ENCODE measurements around the gene KRT77. TPM values are rescaled to one million over a fixed set of nuclear protein-coding genes. Genes with fewer than 3 reads are reported as not detected.

The KRT77 gene
- total and polyA plus RNA-seq, 4 donors, result 0.06 to 2.2 (median 0.19) TPM

DNA sequence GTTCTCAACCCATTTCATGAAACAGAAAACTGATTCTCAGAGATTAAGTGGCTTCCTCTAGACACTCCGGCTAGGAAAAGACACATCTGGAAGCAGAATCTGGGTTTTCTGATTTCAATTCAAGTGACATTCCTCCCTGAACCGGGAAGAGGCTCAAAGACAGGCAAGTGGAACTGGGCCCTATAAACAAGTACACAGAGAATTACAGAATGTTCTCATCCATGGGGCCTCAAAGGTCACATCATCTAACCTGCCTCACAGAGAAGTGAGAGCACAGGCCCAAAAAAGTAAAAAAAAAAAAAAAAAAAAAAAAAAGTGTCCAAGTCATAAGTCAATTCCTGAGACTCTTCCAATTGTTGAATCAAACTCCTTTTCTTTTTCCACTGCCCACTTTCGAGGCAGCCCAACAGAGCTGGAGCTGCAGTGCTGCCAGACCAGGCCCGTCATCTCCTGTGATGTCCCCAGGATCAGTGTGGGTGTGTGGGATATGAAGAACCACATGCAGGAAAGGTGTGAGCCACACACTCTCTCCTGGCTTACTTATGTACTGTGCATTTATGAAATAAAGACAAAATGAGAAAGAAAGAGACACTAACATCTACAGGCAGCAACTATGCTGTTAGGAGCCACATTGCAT lies 20.3 kb downstream of the KRT77 start:
- WGBS (ENCODE audit: insufficient coverage), result 76% methylated on average over 3 of the region's 4 CpGs
- Histone ChIP-seq H3K27me3 (ENCODE audit: control insufficient read depth, insufficient read depth, low read length) (no peaks in the 10 kb centered on the region), H3K36me3 (ENCODE audit: control insufficient read depth, insufficient read depth, low read length) (no peaks in the 10 kb centered on the region), H3K4me3 (ENCODE audit: low read depth, low read length) (no peak overlapping the region), H3K9me3 (ENCODE audit: control insufficient read depth, insufficient read depth, low read length) (no peaks in the 10 kb centered on the region), H3K27ac (ENCODE audit: low read depth, low read length) (no peak overlapping the region), H3K4me1 (ENCODE audit: control insufficient read depth, insufficient read depth, low read length) (no peaks in the 10 kb centered on the region)
- DNase-seq (ENCODE audit: low read depth in 4 of 6, low spot score in 6 of 6), result no peak

DNA sequence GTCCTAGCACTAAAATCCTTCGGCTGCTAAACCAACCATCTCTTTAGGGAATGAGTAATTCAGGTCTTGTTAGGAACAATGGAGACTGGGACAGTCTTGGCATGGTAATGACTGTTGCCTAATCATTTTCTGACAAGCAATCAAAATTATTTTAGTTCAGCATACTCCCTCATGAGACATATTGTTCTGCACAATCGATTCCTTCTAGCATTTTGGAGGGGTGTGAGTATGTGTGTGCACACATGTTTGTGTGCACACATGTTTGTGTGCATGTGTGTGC lies 21.0 kb downstream of the KRT77 start:
- Histone ChIP-seq H3K9me3 (ENCODE audit: control insufficient read depth, insufficient read depth, low read length) (no peaks in the 10 kb centered on the region), H3K27ac (ENCODE audit: low read depth, low read length) (no peak overlapping the region), H3K27me3 (ENCODE audit: control insufficient read depth, insufficient read depth, low read length) (no peaks in the 10 kb centered on the region), H3K4me3 (ENCODE audit: low read depth, low read length) (no peak overlapping the region), H3K36me3 (ENCODE audit: control insufficient read depth, insufficient read depth, low read length) (no peaks in the 10 kb centered on the region), H3K4me1 (ENCODE audit: control insufficient read depth, insufficient read depth, low read length) (no peaks in the 10 kb centered on the region)
- DNase-seq (ENCODE audit: low read depth in 4 of 6, low spot score in 6 of 6), result no peak
- WGBS (ENCODE audit: insufficient coverage), result no CpG with 5 or more reads among the region's 2 CpGs

DNA sequence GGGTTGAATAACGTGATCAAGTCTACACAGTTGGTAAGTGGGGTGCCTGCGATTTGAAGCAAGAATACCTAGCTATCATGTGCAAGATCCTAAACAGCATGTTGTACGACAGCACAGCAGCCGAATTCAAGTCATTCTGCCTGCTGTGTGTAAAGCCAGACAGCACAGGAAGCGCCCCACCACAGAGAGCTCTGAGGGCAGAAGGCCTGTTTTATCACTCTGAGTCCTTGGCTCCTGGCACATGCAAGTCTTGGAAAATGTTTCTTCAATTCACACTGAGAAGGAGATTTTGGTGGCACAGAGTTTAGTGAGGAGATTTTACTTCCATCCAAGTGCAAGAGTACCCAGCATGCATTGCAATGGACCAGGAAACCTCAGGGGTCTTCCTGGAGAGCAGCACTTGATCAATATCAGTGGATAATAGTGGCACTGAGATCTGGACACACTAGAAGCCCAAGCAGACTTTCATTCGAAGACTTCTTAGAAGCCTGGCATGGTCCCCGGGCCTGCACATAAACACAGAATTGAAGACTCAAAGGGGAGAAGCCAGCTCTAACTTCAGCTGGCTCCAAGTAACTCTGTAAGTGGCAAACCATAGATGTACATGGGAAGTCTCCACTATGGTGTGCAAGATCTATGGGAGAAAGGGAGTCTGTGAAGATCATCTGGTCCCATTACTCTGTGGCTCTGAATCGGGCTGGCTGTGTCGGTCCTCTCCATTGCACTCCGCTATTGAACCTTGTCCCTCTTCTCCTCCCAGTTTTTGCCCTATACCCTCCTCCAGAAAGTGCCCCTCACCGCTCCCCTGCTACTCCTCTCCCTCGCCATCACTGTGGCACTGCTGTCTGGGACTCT lies 21.6 kb downstream of the KRT77 start:
- no peak for DNase-seq (ENCODE audit: low read depth in 4 of 6, low spot score in 6 of 6)
- WGBS (ENCODE audit: insufficient coverage), result 84% methylated on average over 6 of the region's 12 CpGs

DNA sequence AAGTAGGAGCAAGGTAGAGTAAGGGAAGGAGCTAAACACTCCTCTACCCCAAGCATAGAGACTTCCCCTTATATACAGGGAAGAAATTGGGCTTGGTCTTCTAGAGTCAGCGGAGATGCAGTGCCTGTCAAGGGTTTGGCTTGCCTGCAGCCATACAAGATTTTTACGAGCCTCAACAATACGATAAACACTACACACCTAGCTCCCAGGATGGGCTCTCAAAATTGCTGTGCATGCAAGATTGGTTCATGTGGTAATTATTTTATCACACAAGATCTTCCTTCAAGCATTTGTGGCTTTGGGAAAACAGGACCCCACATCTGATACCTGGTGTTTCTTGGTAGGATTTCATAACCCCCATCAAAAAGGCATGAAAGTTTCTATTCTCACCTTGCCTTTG lies 23.0 kb downstream of the KRT77 start, which contains the start of gene KRT1:
Gene KRT1 (minus strand): TSS at position 45 of the 400 bp plus-strand sequence. CDS start 59 bp downstream, outside the sequence.
- Histone ChIP-seq H3K4me3 (ENCODE audit: low read depth, low read length) (no peak within 1 kb of the TSS), H3K27ac (ENCODE audit: low read depth, low read length) (no peak within 1 kb of the TSS), H3K4me1 (ENCODE audit: control insufficient read depth, insufficient read depth, low read length) (no peaks in the 10 kb centered on the region), H3K36me3 (ENCODE audit: control insufficient read depth, insufficient read depth, low read length) (no peaks in the 10 kb centered on the region), H3K9me3 (ENCODE audit: control insufficient read depth, insufficient read depth, low read length) (no peaks in the 10 kb centered on the region), H3K27me3 (ENCODE audit: control insufficient read depth, insufficient read depth, low read length) (no peaks in the 10 kb centered on the region)
- no peak for DNase-seq (ENCODE audit: low read depth in 4 of 6, low spot score in 6 of 6)
- WGBS (ENCODE audit: insufficient coverage), result no CpG with 5 or more reads among the region's 3 CpGs

More for the DNA sequence above, 21.6 kb downstream of the KRT77 start:
- Histone ChIP-seq H3K27me3 (ENCODE audit: control insufficient read depth, insufficient read depth, low read length) (no peaks in the 10 kb centered on the region), H3K27ac (ENCODE audit: low read depth, low read length) (no peak overlapping the region), H3K4me3 (ENCODE audit: low read depth, low read length) (no peak overlapping the region), H3K36me3 (ENCODE audit: control insufficient read depth, insufficient read depth, low read length) (no peaks in the 10 kb centered on the region), H3K4me1 (ENCODE audit: control insufficient read depth, insufficient read depth, low read length) (no peaks in the 10 kb centered on the region), H3K9me3 (ENCODE audit: control insufficient read depth, insufficient read depth, low read length) (no peaks in the 10 kb centered on the region)

DNA sequence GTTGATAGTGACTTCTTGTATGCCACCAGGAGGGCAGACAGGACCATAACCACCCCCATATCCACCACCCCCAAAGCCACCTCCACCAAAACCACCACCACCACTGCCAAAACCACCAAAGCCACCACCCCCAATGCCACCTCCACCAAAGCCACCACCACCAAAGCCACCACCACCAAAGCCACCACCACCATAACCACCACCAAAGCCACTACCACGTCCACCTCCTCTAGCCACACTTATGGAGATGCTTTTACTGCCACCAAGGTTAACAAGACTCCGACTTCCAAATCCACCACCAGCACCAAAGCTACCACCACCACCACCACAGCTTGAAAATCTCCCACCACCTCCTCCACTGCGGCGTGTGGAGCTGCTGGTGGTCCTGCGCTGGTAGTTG lies 23.4 kb downstream of the KRT77 start:
- 84% methylated on average over 2 of the region's 5 CpGs for WGBS (ENCODE audit: insufficient coverage)
- DNase-seq (ENCODE audit: low read depth in 4 of 6, low spot score in 6 of 6), result no peak

DNA sequence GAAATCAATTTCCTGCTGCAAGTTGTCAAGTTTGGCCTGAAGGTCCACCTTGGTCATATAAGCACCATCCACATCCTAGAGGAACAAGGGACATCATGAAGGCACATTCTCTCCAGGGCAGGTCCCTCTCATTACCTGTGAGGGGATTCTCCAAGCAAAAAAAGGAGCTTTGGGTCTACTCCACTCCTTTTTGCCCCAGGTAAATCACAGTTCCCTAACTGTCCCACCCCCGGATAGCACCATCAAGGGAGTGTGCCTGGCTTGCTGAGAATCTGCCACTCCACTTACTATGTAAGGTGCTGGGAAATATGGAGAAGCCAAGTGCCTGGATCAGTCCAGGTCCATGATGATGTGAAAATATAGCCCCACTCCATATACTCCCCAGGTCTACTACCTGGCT lies 25.7 kb downstream of the KRT77 start:
- no CpG with 5 or more reads among the region's 1 CpG for WGBS (ENCODE audit: insufficient coverage)
- Histone ChIP-seq H3K27me3 (ENCODE audit: control insufficient read depth, insufficient read depth, low read length) (no peaks in the 10 kb centered on the region), H3K27ac (ENCODE audit: low read depth, low read length) (no peak overlapping the region), H3K9me3 (ENCODE audit: control insufficient read depth, insufficient read depth, low read length) (no peaks in the 10 kb centered on the region), H3K36me3 (ENCODE audit: control insufficient read depth, insufficient read depth, low read length) (no peaks in the 10 kb centered on the region), H3K4me3 (ENCODE audit: low read depth, low read length) (no peak overlapping the region), H3K4me1 (ENCODE audit: control insufficient read depth, insufficient read depth, low read length) (no peaks in the 10 kb centered on the region)
- DNase-seq (ENCODE audit: low read depth in 4 of 6, low spot score in 6 of 6), result no peak

More for the DNA sequence above, 23.4 kb downstream of the KRT77 start:
- Histone ChIP-seq H3K27me3 (ENCODE audit: control insufficient read depth, insufficient read depth, low read length) (no peaks in the 10 kb centered on the region), H3K4me1 (ENCODE audit: control insufficient read depth, insufficient read depth, low read length) (no peaks in the 10 kb centered on the region), H3K27ac (ENCODE audit: low read depth, low read length) (no peak overlapping the region), H3K4me3 (ENCODE audit: low read depth, low read length) (no peak overlapping the region), H3K36me3 (ENCODE audit: control insufficient read depth, insufficient read depth, low read length) (no peaks in the 10 kb centered on the region), H3K9me3 (ENCODE audit: control insufficient read depth, insufficient read depth, low read length) (no peaks in the 10 kb centered on the region)

DNA sequence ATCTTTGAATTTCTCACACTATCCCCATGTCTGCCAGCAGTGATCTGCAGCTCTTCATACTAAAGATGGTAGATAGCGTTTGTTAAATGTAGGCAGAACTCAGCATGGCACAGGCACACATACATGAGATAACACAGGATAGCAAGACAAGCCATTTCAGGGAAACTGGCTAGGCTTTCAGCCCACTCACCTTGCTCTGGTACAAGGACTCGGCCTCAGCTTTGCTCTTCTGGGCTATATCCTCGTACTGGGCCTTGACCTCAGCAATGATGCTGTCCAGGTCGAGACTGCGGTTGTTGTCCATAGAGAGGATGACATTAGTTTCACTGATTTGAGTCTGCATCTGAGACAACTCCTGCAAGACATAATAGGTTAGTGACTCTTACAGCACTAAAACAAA lies 26.2 kb downstream of the KRT77 start:
- 96% methylated on average over 2 of the region's 5 CpGs for WGBS (ENCODE audit: insufficient coverage)
- DNase-seq (ENCODE audit: low read depth in 4 of 6, low spot score in 6 of 6), result no peak

DNA sequence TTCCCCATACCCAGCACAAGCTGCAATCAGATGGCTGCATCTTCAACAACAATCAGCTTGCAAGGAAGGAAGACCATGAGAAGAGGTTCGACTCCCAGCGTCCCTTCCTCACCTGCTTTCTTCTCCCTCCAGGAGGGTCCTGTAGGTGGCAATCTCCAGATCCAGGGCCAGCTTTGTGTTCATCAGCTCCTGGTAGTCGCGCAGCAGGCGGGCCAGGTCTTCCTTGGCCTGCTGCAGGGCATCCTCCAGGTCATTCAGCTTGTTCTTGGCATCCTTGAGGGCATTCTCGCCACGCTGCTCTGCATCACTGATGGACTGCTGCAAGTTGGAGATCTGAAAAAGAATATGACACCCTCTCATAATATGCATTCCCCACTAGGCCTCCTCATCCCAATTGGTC lies 27.2 kb downstream of the KRT77 start:
- DNase-seq (ENCODE audit: low read depth in 4 of 6, low spot score in 6 of 6), result no peak
- no peaks in the 10 kb centered on the region for H3K27me3 ChIP-seq (ENCODE audit: control insufficient read depth, insufficient read depth, low read length)
- H3K4me1 ChIP-seq (ENCODE audit: control insufficient read depth, insufficient read depth, low read length), result no peaks in the 10 kb centered on the region
- H3K27ac ChIP-seq (ENCODE audit: low read depth, low read length), result no peak overlapping the region
- WGBS (ENCODE audit: insufficient coverage), result 95% methylated on average over 7 of the region's 7 CpGs
- H3K36me3 ChIP-seq (ENCODE audit: control insufficient read depth, insufficient read depth, low read length), result no peaks in the 10 kb centered on the region
- no peak overlapping the region for H3K4me3 ChIP-seq (ENCODE audit: low read depth, low read length)
- no peaks in the 10 kb centered on the region for H3K9me3 ChIP-seq (ENCODE audit: control insufficient read depth, insufficient read depth, low read length)

More for the DNA sequence above, 26.2 kb downstream of the KRT77 start:
- no peaks in the 10 kb centered on the region for H3K27me3 ChIP-seq (ENCODE audit: control insufficient read depth, insufficient read depth, low read length)
- no peaks in the 10 kb centered on the region for H3K36me3 ChIP-seq (ENCODE audit: control insufficient read depth, insufficient read depth, low read length)
- no peaks in the 10 kb centered on the region for H3K9me3 ChIP-seq (ENCODE audit: control insufficient read depth, insufficient read depth, low read length)
- no peak overlapping the region for H3K27ac ChIP-seq (ENCODE audit: low read depth, low read length)
- no peaks in the 10 kb centered on the region for H3K4me1 ChIP-seq (ENCODE audit: control insufficient read depth, insufficient read depth, low read length)
- H3K4me3 ChIP-seq (ENCODE audit: low read depth, low read length), result no peak overlapping the region

DNA sequence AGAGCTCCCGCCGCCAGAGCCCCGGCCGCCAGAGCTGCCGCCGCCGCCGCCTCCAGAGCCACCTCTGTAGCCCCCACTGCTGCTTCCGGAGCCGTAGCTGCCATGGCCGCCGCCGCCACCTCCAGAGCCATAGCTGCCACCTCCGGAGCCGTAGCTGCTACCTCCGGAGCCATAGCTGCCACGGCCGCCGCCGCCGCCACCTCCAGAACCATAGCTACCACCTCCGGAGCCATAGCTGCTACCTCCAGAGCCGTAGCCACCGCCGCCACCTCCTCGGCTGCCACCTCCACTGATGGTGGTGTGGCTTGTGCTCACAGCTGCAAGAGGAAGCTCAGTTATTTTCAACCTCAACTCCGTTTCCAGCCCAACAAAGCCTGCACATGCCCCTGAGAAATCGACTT lies 28.0 kb downstream of the KRT77 start:
- WGBS (ENCODE audit: insufficient coverage), result 95% methylated on average over 22 of the region's 28 CpGs
- Histone ChIP-seq H3K27ac (ENCODE audit: low read depth, low read length) (no peak overlapping the region), H3K36me3 (ENCODE audit: control insufficient read depth, insufficient read depth, low read length) (no peaks in the 10 kb centered on the region), H3K4me1 (ENCODE audit: control insufficient read depth, insufficient read depth, low read length) (no peaks in the 10 kb centered on the region), H3K4me3 (ENCODE audit: low read depth, low read length) (no peak overlapping the region), H3K27me3 (ENCODE audit: control insufficient read depth, insufficient read depth, low read length) (no peaks in the 10 kb centered on the region), H3K9me3 (ENCODE audit: control insufficient read depth, insufficient read depth, low read length) (no peaks in the 10 kb centered on the region)
- DNase-seq (ENCODE audit: low read depth in 4 of 6, low spot score in 6 of 6), result no peak

DNA sequence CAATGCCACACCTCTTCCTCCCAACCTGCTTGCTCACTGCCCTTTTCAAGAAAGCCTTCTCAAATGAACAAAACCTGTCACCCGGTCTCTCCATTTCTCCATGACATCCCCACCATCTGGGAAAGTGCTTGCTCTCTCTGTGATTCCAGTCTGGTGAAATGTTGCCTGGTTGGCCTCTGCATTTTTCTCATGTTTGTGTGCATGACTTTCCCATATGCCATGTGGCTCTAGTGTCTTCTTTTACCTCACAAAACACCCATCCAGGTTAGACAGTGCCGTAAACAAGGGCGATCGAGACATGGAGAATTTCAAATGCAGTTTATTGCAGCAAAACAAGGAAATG lies 28.9 kb downstream of the KRT77 start:
- WGBS (ENCODE audit: insufficient coverage), result no CpG with 5 or more reads among the region's 4 CpGs
- Histone ChIP-seq H3K27me3 (ENCODE audit: control insufficient read depth, insufficient read depth, low read length) (no peaks in the 10 kb centered on the region), H3K9me3 (ENCODE audit: control insufficient read depth, insufficient read depth, low read length) (no peaks in the 10 kb centered on the region), H3K27ac (ENCODE audit: low read depth, low read length) (no peak overlapping the region), H3K36me3 (ENCODE audit: control insufficient read depth, insufficient read depth, low read length) (no peaks in the 10 kb centered on the region), H3K4me3 (ENCODE audit: low read depth, low read length) (no peak overlapping the region), H3K4me1 (ENCODE audit: control insufficient read depth, insufficient read depth, low read length) (no peaks in the 10 kb centered on the region)
- no peak for DNase-seq (ENCODE audit: low read depth in 4 of 6, low spot score in 6 of 6)

Measured in spinal cord (tissue), 10 donors.